Hematopoietic multipotent progenitor cell (in vitro differentiated cells): ENCODE measurements around the gene RTL9. TPM values are rescaled to one million over a fixed set of nuclear protein-coding genes. Genes with fewer than 3 reads are reported as not detected.

ENCODE experiments used
- DNase-seq, 3 donors: peaks; one replicate each; pipeline ENCODE4 v3.0.0-alpha.2; 2011 to 2015; ENCODE audit warnings: low read depth in 2 of 3, low spot score in 2 of 3
- total RNA-seq: library from RNA; depleted of rRNA; stranded (reverse); fragments of >200 nt; gene quantifications from one replicate; pipeline ENCODE4 v1.2.3, GENCODE V29; 2012

Gene RTL9
- total RNA-seq, 1 donor = under 0.01 TPM

GRCh38 chrX:110341189-110342035 is 17.2 kb upstream of the RTL9 start:
- no peak for DNase-seq

- DNase-seq = no peak
Observed at GRCh38 chrX:110346681-110347080, 12.0 kb upstream of the RTL9 start.

DNA sequence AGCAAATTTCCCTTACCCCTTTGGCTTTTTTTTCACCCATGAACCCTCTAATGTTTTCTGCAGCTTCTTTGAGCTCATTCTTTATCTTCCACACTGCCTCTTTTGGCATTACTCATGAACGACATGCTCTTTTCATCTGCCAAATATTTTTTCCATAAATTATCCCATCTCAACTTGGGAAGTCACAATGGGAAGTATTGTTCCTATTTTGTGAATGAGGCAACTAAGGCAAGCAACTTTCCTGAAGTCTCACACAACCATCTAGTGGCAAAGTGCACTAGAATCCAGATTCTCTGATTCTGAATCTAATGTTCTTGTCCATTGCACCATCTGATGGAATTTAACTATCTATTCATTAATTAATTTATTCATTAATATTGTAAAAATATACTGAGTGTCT is 625 bp downstream of the RTL9 start:
- DNase-seq = no peak

GRCh38 chrX:110363244-110363643 is 4.6 kb downstream of the RTL9 start:
- DNase-seq = no peak

GRCh38 chrX:110373310-110373709 is 14.7 kb downstream of the RTL9 start:
- DNase-seq = no peak

- no peak for DNase-seq
Observed at GRCh38 chrX:110374559-110374958, 15.9 kb downstream of the RTL9 start.

- no peak for DNase-seq
Observed at GRCh38 chrX:110381216-110381615, 22.6 kb downstream of the RTL9 start.

DNA sequence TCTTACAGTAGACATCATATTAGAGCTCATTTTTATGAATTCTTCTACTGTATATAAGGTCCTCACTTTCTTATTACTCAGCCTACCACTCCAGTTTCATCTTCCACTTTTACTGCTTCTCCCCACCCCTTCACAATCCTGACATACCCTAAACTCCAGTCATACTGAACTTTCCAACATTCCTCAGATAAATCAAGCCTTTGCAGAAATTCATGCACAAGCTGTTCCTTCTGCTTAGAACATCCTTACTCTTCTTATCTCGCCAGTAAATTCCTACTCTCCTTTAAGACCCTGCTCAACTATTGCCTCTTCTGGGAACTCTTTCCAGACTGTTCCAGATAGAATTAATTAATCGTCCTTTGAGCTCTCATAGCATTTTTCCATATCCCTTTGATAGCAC is 24.8 kb downstream of the RTL9 start:
- no peak for DNase-seq

- no peak for DNase-seq
Observed at GRCh38 chrX:110384490-110384889, 25.8 kb downstream of the RTL9 start.

DNA sequence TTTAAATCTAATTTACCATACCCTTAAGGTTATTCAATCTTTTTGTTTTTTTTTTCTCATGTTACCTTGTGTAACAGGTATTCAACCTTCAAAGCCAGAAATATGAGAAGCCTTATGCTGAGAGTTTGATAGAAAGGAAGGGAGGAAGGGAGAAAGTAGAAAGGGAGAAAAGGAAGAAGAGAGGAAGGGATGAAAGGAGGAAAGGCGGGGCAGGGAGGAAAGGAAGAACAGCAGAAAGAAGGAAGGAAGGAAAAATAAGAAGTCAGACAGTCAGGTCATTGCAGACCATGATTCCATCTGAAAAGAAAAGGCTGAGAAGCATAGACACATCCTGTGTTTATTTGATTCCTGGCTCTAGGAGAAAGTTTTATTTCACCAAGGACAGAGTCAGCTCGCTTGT is 30.9 kb downstream of the RTL9 start:
- no peak for DNase-seq

- no peak for DNase-seq
Observed at GRCh38 chrX:110391086-110391485, 32.4 kb downstream of the RTL9 start.

GRCh38 chrX:110394651-110395050 is 36.0 kb downstream of the RTL9 start:
- no peak for DNase-seq

DNA sequence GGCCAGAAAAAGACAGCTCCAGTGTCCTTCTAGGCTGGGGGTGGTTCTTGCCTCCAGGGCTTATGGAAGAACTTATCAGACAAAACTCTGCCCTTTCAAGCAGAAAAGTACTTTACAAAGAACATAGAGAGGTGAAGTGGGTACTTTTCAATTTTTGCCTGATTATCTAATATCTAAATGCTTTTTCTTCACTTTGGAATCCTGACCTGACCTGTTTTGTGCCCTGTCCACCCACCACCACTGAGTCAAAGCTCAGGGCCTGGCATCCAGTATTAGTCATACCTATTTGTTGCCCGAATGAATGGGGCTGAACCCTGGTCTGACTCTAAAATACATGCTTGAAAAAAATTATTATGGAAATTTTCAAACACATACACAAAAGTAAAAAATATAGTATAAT is 37.2 kb downstream of the RTL9 start:
- DNase-seq = no peak

GRCh38 chrX:110396735-110397134 is 38.1 kb downstream of the RTL9 start:
- no peak for DNase-seq

- no peak for DNase-seq
Observed at GRCh38 chrX:110397339-110397738, 38.7 kb downstream of the RTL9 start.

- DNase-seq = no peak
Observed at GRCh38 chrX:110397904-110398303, 39.3 kb downstream of the RTL9 start.

- DNase-seq = no peak
Observed at GRCh38 chrX:110399497-110399896, 40.8 kb downstream of the RTL9 start.

- DNase-seq = no peak
Observed at GRCh38 chrX:110399966-110400365, 41.3 kb downstream of the RTL9 start.

DNA sequence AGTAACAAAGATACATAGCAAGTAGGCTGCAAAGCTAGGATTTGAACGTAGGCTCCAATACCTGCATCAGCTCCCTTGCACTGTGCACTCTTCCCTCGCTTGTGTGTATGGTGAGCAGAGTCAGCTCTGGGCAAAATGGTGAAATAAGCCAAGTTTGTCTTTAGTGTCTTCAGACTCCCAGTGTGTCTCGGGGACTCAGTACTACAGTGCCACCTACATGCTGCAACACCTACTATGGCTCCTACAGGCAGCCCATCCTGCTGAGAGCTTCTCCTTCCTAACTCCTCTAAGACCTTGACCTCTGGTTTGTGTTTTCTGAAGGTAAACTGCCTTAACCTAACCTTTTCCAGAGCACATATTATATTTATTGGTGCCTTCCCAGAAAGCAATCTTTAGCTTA is 42.5 kb downstream of the RTL9 start:
- no peak for DNase-seq

- DNase-seq = no peak
Observed at GRCh38 chrX:110402091-110402849, 43.6 kb downstream of the RTL9 start.

GRCh38 chrX:110402850-110403221 is 44.2 kb downstream of the RTL9 start:
- DNase-seq = peak in 1 of 3 donors; percentile 2
